Measurements from ENCODE around the gene KRTAP2-1.

DNA sequence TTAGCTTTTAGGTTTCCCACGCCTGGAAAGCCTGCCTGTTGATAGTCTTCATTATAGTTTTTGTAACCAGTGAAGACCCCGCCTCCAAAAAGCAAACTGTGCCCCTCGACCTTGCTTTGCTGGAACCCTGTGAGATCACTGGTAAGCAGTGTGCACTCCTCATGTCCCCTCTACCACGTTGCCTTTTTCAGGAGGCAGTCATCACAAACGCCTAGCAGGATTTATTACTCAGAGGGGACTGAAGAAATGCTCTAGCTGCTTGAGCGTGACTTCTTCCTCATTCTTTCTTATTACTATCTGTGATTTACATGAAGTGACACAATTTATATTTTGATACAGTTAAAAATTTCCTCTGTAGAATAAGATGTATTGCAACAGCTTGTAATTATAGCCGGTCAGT lies 31.7 kb downstream of the KRTAP2-1 start:
- TF ChIP-seq POLR2A (IDR thresholded peaks at IDR 0.05; ENCODE audit: borderline replicate concordance, extremely low read depth, insufficient read depth, insufficient read length), result no peak
- no peak for TF ChIP-seq CEBPB (IDR thresholded peaks at IDR 0.05; ENCODE audit: low read depth)
- no peak for TF ChIP-seq POLR2AphosphoS5 (IDR thresholded peaks at IDR 0.05; ENCODE audit: low read depth, low read length)
- TF ChIP-seq, protein P1, sequence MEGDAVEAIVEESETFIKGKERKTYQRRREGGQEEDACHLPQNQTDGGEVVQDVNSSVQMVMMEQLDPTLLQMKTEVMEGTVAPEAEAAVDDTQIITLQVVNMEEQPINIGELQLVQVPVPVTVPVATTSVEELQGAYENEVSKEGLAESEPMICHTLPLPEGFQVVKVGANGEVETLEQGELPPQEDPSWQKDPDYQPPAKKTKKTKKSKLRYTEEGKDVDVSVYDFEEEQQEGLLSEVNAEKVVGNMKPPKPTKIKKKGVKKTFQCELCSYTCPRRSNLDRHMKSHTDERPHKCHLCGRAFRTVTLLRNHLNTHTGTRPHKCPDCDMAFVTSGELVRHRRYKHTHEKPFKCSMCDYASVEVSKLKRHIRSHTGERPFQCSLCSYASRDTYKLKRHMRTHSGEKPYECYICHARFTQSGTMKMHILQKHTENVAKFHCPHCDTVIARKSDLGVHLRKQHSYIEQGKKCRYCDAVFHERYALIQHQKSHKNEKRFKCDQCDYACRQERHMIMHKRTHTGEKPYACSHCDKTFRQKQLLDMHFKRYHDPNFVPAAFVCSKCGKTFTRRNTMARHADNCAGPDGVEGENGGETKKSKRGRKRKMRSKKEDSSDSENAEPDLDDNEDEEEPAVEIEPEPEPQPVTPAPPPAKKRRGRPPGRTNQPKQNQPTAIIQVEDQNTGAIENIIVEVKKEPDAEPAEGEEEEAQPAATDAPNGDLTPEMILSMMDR (IDR thresholded peaks at IDR 0.05 in 2 of 3, conservative IDR thresholded peaks at IDR 0.05 in 1 of 3; ENCODE audit: borderline replicate concordance in 1 of 3, insufficient read depth in 1 of 3, low read depth in 2 of 3, low read length in 2 of 3), result no peak
- no peak for TF ChIP-seq TCF7L2 (IDR thresholded peaks at IDR 0.05; ENCODE audit: borderline replicate concordance, extremely low read depth, insufficient read depth, insufficient read length)
- no peak for TF ChIP-seq ZNF274 (IDR thresholded peaks at IDR 0.05; ENCODE audit: low read depth, low read length)
- TF ChIP-seq EZH2phosphoT487 (IDR thresholded peaks at IDR 0.05; ENCODE audit: borderline replicate concordance), result no peak
- TF ChIP-seq, protein P2, sequence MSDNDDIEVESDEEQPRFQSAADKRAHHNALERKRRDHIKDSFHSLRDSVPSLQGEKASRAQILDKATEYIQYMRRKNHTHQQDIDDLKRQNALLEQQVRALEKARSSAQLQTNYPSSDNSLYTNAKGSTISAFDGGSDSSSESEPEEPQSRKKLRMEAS (IDR thresholded peaks at IDR 0.05), result no peak
- no peak for TF ChIP-seq EGR1 (IDR thresholded peaks at IDR 0.05; ENCODE audit: low read depth)
- no peak for TF ChIP-seq EZH2 (IDR thresholded peaks at IDR 0.05)
- TF ChIP-seq, protein P3, sequence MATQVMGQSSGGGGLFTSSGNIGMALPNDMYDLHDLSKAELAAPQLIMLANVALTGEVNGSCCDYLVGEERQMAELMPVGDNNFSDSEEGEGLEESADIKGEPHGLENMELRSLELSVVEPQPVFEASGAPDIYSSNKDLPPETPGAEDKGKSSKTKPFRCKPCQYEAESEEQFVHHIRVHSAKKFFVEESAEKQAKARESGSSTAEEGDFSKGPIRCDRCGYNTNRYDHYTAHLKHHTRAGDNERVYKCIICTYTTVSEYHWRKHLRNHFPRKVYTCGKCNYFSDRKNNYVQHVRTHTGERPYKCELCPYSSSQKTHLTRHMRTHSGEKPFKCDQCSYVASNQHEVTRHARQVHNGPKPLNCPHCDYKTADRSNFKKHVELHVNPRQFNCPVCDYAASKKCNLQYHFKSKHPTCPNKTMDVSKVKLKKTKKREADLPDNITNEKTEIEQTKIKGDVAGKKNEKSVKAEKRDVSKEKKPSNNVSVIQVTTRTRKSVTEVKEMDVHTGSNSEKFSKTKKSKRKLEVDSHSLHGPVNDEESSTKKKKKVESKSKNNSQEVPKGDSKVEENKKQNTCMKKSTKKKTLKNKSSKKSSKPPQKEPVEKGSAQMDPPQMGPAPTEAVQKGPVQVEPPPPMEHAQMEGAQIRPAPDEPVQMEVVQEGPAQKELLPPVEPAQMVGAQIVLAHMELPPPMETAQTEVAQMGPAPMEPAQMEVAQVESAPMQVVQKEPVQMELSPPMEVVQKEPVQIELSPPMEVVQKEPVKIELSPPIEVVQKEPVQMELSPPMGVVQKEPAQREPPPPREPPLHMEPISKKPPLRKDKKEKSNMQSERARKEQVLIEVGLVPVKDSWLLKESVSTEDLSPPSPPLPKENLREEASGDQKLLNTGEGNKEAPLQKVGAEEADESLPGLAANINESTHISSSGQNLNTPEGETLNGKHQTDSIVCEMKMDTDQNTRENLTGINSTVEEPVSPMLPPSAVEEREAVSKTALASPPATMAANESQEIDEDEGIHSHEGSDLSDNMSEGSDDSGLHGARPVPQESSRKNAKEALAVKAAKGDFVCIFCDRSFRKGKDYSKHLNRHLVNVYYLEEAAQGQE (IDR thresholded peaks at IDR 0.05; ENCODE audit: low read depth), result no peak
- no peak for TF ChIP-seq ELF1 (IDR thresholded peaks at IDR 0.05; ENCODE audit: borderline replicate concordance, low read depth)

Data from HCT116 (cell line).